LHCN-M2 (cell line): ENCODE data around the gene RAMACL. TPM values are rescaled to one million over a fixed set of nuclear protein-coding genes. Genes with fewer than 3 reads are reported as not detected.

Source experiments
- DNase-seq: peaks from one replicate; pipeline ENCODE4 v3.0.0-alpha.2; 2012; ENCODE audit warnings: low read depth
- total RNA-seq: library from RNA; depleted of rRNA; stranded (reverse); fragments of >200 nt; gene quantifications from 2 replicates; pipeline ENCODE4 v1.2.3, GENCODE V29; 2014

Gene RAMACL
- total RNA-seq, 1 experiment from 2014 or later: 0.06 TPM

GRCh38 chr6:166618251-166618650 lies 31.8 kb upstream of the RAMACL start:
- DNase-seq: no peak

- DNase-seq: no peak
Observed at GRCh38 chr6:166617359-166617758, 30.9 kb upstream of the RAMACL start.

- no peak for DNase-seq
Observed at GRCh38 chr6:166616261-166617238, 30.1 kb upstream of the RAMACL start.

DNA sequence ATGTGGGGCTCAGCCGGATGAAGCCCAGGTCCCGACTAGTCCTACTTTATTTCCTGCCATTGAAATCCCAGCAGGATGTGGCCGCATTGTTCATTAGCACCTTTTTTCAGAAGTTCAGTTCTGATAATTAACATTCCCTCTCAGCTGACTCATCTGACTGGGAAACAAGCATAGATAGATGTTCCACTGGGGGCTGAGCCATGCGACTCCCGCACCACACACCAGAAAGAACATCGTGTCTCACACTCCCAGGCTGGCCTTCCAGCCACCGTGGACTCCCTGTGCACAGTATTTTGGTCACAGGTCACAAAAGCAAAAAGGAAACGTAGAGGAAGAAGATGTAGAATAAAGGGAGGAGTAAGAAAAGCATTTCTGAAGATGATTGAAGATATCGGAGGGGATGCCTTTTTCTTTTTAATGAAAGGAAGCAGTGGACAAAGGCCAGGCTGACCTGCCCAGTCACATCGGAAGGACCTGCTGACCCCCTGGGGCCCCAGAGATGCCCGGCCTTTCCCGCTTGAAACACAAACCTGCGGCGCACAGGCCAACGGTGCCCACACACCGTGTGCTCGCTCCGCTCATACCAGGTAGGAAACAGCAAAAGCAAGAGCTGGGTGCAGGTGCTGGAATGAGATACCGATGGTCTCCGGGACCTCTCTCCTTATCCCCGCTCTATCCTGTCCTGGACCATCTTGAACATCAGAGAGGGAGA lies 28.7 kb upstream of the RAMACL start:
- peak; percentile 60 for DNase-seq

GRCh38 chr6:166614589-166614988 lies 28.1 kb upstream of the RAMACL start:
- peak; percentile 28 for DNase-seq

DNA sequence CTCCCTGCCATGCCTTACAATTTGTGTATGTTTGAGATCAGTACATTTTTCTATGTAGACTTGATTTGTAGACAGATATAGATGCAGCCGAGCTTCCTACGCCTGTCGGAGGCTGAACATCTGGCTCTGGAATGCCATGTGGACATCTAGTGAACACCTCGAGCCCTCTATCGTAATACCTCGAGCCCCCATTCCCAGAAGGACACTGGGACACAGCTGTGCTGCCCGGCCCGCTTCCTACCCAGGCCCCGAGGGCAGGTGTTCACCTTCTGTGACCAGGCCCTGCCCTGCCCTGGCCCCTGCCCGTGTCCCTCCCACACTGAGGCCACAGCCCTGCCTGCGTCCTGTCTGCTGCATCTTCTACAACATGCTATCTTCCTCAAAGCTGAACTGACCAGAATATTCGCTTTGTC lies 27.7 kb upstream of the RAMACL start:
- no peak for DNase-seq

DNA sequence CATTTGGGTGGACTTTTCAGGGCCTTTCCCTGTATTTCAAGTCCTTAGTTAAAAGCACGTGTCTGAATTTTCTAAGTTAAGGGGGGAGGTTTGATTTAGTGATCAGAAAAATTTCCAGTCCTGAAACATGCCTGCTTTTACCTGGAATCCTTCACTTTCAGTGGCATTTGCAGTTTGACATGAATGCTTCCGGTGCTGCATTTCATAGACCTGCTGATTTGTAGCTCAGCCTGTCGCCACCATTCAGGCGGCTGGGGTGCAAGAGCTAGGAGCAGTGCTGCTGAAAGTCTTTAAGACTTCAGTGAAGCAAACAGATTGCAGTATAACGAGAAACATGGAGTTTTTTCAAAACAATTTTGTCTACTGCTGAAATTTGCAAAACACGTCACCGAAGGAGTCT lies 26.5 kb upstream of the RAMACL start:
- no peak for DNase-seq

DNA sequence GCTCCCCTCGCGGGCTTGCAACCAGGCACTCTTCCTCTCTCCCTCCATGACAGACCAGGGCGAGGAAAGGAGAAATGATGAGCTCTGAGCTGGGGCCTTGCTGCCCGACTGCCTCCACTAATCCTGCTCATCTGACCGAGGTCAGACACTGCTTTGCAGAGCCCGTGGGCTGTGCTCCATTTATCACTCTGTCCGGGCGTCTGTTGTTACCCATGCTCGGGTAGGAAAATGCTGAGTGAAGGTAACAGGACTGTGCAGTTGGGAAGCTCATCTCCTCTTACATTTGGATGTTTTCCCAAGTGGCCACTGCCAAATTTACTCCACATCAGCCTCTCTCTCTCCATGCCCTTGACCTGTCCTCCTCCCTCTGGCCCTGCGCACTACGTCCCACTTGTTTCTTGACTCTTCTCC lies 26.0 kb upstream of the RAMACL start:
- DNase-seq: no peak

- peak; percentile 29 for DNase-seq
Observed at GRCh38 chr6:166611631-166612030, 25.2 kb upstream of the RAMACL start.

DNA sequence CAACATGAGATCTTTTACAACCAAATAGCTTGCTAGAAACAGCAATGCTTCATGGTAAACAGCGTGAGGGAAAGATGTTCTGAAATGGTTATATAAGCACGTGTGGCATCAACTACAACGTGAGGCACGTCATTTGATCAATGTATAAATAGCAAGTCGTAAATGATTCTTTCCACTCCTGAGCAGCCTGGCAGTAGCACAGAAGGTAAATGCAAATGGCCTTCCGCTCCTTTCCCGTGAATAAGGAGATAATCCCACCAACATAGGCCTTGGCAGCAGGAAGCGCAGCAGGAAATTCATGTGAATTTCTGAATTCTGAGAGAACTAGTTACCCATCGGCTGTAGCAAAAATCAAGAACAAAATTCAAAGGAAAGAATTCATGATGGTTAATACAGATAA lies 23.6 kb upstream of the RAMACL start:
- no peak for DNase-seq

DNA sequence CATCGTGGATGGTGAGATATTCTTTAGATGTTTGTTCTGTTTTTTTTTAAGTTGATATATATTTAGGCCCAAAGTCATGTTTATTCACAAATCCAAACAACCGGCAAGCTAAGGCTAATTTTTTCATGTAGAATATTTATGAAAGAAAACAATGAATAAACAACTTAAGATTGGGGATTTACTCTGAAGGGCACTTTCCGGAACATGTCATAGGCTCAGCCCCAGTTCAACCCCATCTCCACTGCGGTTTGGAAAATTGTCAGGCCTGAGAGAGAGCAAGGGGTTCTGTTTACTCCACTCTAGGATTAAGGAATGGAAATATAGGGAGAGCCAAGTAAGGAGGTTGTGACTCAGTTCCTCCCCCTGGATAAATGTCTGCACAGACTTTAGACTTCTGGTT lies 22.3 kb upstream of the RAMACL start:
- no peak for DNase-seq

GRCh38 chr6:166605752-166606151 lies 19.3 kb upstream of the RAMACL start:
- no peak for DNase-seq

GRCh38 chr6:166604911-166605310 lies 18.4 kb upstream of the RAMACL start:
- no peak for DNase-seq

- DNase-seq: no peak
Observed at GRCh38 chr6:166604328-166604727, 17.9 kb upstream of the RAMACL start.

- no peak for DNase-seq
Observed at GRCh38 chr6:166603043-166603690, 16.7 kb upstream of the RAMACL start.

- DNase-seq: no peak
Observed at GRCh38 chr6:166601956-166602355, 15.5 kb upstream of the RAMACL start.

- DNase-seq: peak; percentile 59
Observed at GRCh38 chr6:166600931-166601330, 14.5 kb upstream of the RAMACL start.

- no peak for DNase-seq
Observed at GRCh38 chr6:166599205-166599604, 12.7 kb upstream of the RAMACL start.

DNA sequence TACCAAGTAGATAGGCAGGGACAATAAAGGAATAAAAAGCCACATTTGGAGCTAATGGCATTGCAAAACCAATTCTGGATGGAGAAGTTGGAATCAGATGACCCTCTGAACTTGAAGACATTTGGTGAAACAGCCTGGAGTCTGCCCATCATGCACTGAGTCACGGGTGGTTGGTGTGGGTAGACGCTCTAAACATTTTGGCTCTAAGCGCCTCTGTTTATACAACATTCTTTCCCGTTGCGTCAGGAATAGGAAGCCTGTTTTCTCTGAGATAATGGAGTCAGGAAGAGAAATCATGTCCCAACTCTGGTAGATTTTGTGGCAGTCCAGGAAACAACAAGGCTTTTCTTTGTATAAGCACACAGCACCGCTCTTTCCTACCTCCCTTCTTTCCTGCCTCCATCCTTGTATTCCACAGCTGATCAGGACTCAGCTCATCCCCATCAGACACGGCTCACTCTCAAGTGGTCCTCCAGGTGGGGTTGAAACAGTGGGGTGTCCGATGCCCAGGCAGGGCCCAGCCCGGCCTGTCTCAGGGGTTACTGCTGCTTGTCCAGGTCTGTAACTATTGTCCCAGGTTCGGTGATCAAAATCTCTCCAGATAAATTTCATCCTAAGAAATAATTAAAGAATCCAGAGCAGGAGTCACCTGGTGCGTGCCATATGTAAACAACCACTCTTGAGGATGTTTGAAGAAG lies 12.1 kb upstream of the RAMACL start:
- DNase-seq: peak; percentile 97

DNA sequence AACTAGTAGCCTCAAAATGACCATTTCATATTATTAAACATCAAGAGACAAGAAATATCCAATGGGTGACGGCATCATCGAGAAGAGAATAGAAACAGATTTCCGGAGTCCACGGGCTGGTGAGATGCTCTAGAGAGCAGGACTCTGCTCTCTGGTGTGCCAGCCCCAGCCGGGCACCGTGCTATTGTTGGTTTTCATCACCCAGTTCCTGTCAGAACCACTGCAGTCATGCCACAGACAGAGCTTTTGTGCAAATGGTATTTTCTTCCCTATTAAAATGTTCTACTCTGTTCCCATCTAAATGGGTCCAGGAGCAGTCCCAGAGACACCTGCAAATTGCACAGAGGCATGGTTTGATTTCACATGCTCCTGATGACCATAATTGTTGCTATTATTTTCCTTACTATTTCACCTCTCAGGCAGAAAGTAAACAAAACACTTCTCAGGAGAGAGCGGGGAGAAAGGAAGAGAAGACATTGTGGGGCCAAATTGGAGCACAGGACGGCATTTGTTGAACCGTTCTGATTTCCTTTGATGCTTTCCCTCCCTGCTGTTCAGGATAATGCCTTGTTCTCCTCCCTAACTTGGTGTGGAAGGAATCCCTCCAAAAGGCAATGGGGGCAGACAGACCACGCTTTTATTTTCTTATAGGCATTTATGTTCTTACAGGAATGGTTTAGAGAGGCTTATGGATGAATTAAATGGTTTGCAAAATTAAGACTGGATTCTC lies 11.4 kb upstream of the RAMACL start:
- DNase-seq: no peak
